K562 (cell line): ENCODE measurements around the gene DNAJB12. TPM values are rescaled to one million over a fixed set of nuclear protein-coding genes. Genes with fewer than 3 reads are reported as not detected.

Experiments used
- ATAC-seq: fragments of 200-7000 bp; cut with Tn5 transposase; 3 replicates; pipeline ENCODE4 v1.9.1; 2020; ENCODE audit warnings: moderate library complexity
- BruUV-seq: library from RNA; stranded (reverse); fragments of 400-500 nt; replicated peaks from 2 replicates; lab custom pipeline; 2021; lab: Mats Ljungman, UMichigan
- CTCF ChIA-PET: fragments of 300-600 bp; formaldehyde crosslinking; extraction: SDS; loops from one replicate; lab custom pipeline; 2021; ENCODE audit warnings: low intra/inter-chr PET ratio; lab: Yijun Ruan, JAX
- POLR2A ChIA-PET: fragments of 300-600, 350-650 bp; sonication (Branson Sonifier 250); formaldehyde crosslinking; extraction: SDS; loops from one replicate; lab custom pipeline; 2021; ENCODE audit warnings: antibody characterized with exemption, inconsistent platforms; lab: Yijun Ruan, JAX
- DNase-seq, 4 experiments: peaks; one replicate each; pipeline versions ENCODE4 v3.0.0 to v3.0.0-alpha.2; 2011 to 2018; ENCODE audit warnings: low spot score in 3 of 4, mixed read lengths in 3 of 4; ENCODE audit errors: extremely low read depth in 1 of 4
- FAIRE-seq: peaks from 2 replicates; lab custom pipeline; 2011; peaks lifted over from hg19 to GRCh38; lab: Jason Lieb, UNC
- H2AFZ ChIP-seq: 2 replicates; pipeline ENCODE4 v1.6.0; 2011; ENCODE audit warnings: low read depth, low read length, control low read depth, inconsistent platforms
- H3K27ac ChIP-seq: fragments of 200-600 bp; 3 replicates; pipeline ENCODE4 v1.8.0; 2011; ENCODE audit warnings: low read depth, mild to moderate bottlenecking, control low read depth, inconsistent platforms, low read length, moderate library complexity, mixed read lengths; ENCODE audit errors: extremely low read depth
- H3K27me3 ChIP-seq, 2 experiments: fragments of 300-600 bp in 1 of 2; 2 replicates in 1 of 2; 3 replicates in 1 of 2; pipeline versions ENCODE4 v1.6.0 to v1.8.0; 2011; ENCODE audit warnings: inconsistent platforms in 2 of 2, low read length in 2 of 2, mild to moderate bottlenecking in 1 of 2, mixed read lengths in 1 of 2, moderate library complexity in 1 of 2; ENCODE audit not compliant: control insufficient read depth in 2 of 2, insufficient read depth in 2 of 2
- H3K36me3 ChIP-seq: fragments of 300-600 bp; 3 replicates; pipeline ENCODE4 v1.8.0; 2011; ENCODE audit warnings: mild to moderate bottlenecking, low read length, inconsistent platforms; ENCODE audit not compliant: control insufficient read depth, insufficient read depth
- H3K4me1 ChIP-seq, 2 experiments: fragments of 200-600 bp in 1 of 2; replicated peaks in 1 of 2; 2 replicates in 1 of 2; 3 replicates in 1 of 2; pipeline versions ENCODE4 v1.5.1 to v1.8.0; 2011; ENCODE audit warnings: inconsistent platforms in 2 of 2, low read length in 2 of 2, mild to moderate bottlenecking in 1 of 2, mixed read lengths in 1 of 2, moderate library complexity in 1 of 2; ENCODE audit not compliant: control insufficient read depth in 2 of 2, insufficient read depth in 2 of 2
- H3K4me2 ChIP-seq: 2 replicates; pipeline ENCODE4 v1.6.1; 2011; ENCODE audit warnings: low read length, control low read depth, inconsistent platforms, mixed read lengths; ENCODE audit not compliant: insufficient read depth
- H3K4me3 ChIP-seq: fragments of 200-600 bp; sonication (generic), shearing (Covaris generic); 2 replicates; pipeline ENCODE4 v1.5.1; 2016; ENCODE audit warnings: control low read depth, inconsistent platforms
- H3K79me2 ChIP-seq: fragments of 200-600 bp; 3 replicates; pipeline ENCODE4 v1.8.0; 2011; ENCODE audit warnings: low read length, inconsistent platforms; ENCODE audit not compliant: control insufficient read depth, insufficient read depth
- H3K9ac ChIP-seq, 2 experiments: 2 replicates each; pipeline versions ENCODE4 v1.6.0 to v1.6.1; 2011; ENCODE audit warnings: low read depth in 2 of 2, low read length in 2 of 2, control low read depth in 1 of 2, inconsistent platforms in 1 of 2, mild to moderate bottlenecking in 1 of 2, mixed read lengths in 1 of 2; ENCODE audit not compliant: insufficient read depth in 1 of 2
- H3K9me1 ChIP-seq: one replicate; pipeline ENCODE4 v1.6.0; 2011; ENCODE audit warnings: inconsistent platforms, mild to moderate bottlenecking, low read length, moderate library complexity; ENCODE audit not compliant: control insufficient read depth, insufficient read depth
- H3K9me3 ChIP-seq: replicated peaks from 2 replicates; pipeline ENCODE4 v1.5.1; 2011; ENCODE audit warnings: low read depth, low read length, inconsistent platforms; ENCODE audit not compliant: control insufficient read depth, insufficient read depth
- H4K20me1 ChIP-seq: replicated peaks from 2 replicates; pipeline ENCODE4 v1.6.1; 2011; ENCODE audit warnings: low read length, inconsistent platforms, mixed read lengths; ENCODE audit not compliant: control insufficient read depth, insufficient read depth
- HMG20B ChIP-seq: fragments of 250-450 bp; sonication (Bioruptor Pico); IDR thresholded peaks from 2 replicates; pipeline ENCODE4 v1.5.0; 2021; ENCODE audit warnings: mild to moderate bottlenecking
- JUN ChIP-seq, 2 experiments: sonication (generic) in 1 of 2; formaldehyde crosslinking in 1 of 2; IDR thresholded peaks; 2 replicates each; pipeline versions ENCODE4 v1.6.1 to v1.8.0; 2012 to 2022; ENCODE audit warnings: borderline replicate concordance in 2 of 2, mild to moderate bottlenecking in 2 of 2, improper control_type of control experiment in 1 of 2, low read depth in 1 of 2, low read length in 1 of 2, missing genetic modification reagents in 1 of 2
- KDM2B ChIP-seq: fragments of 250-450 bp; sonication (Bioruptor Pico); IDR thresholded peaks from 2 replicates; pipeline ENCODE4 v1.8.0; 2021; ENCODE audit warnings: mild to moderate bottlenecking, moderate library complexity
- MAFG ChIP-seq: fragments of 450-650 bp; conservative IDR thresholded peaks from 2 replicates; pipeline ENCODE4 v1.6.1; 2016; ENCODE audit warnings: missing genetic modification characterization, missing compliant biosample characterization
- MECOM ChIP-seq: fragments of 250-450 bp; sonication (Bioruptor Pico); IDR thresholded peaks from 2 replicates; pipeline ENCODE4 v1.8.0; 2022; ENCODE audit warnings: inconsistent platforms
- MYC ChIP-seq, 2 experiments: fragments of 250-450 bp in 1 of 2; sonication (Bioruptor Pico) in 1 of 2; IDR thresholded peaks; 2 replicates each; pipeline versions ENCODE4 v1.5.1 to v1.6.1; 2012 to 2021; ENCODE audit warnings: low read depth in 2 of 2, borderline replicate concordance in 1 of 2, improper control_type of control experiment in 1 of 2, low read length in 1 of 2, mild to moderate bottlenecking in 1 of 2, moderate library complexity in 1 of 2
- NFYB ChIP-seq: IDR thresholded peaks from 2 replicates; pipeline ENCODE4 v1.6.1; 2011; ENCODE audit warnings: mild to moderate bottlenecking, moderate library complexity; ENCODE audit not compliant: insufficient read length; ENCODE audit errors: extremely low read depth
- NKRF ChIP-seq: fragments of 450-650 bp; IDR thresholded peaks from 2 replicates; pipeline ENCODE4 v1.6.1; 2016; ENCODE audit warnings: borderline replicate concordance
- TRIM24 ChIP-seq, 2 experiments: fragments of 450-650 bp; IDR thresholded peaks; 2 replicates each; pipeline ENCODE4 v1.6.1; 2016
- ZNF324 ChIP-seq: fragments of 250-450 bp; sonication (Bioruptor Pico); IDR thresholded peaks from 2 replicates; pipeline ENCODE4 v1.4.0; 2020; ENCODE audit warnings: mild to moderate bottlenecking
- ZNF639 ChIP-seq, 2 experiments: fragments of 200-800 bp in 1 of 2; sonication (Bioruptor generic) in 1 of 2; sonication (generic) in 1 of 2; formaldehyde crosslinking in 1 of 2; IDR thresholded peaks in 1 of 2; conservative IDR thresholded peaks in 1 of 2; 2 replicates each; pipeline versions ENCODE4 v1.5.0 to v1.6.1; 2016 to 2020; ENCODE audit warnings: missing compliant biosample characterization in 1 of 2, missing genetic modification characterization in 1 of 2, missing genetic modification reagents in 1 of 2
- ZNF644 ChIP-seq: fragments of 200-800 bp; sonication (Bioruptor generic); IDR thresholded peaks from 2 replicates; pipeline ENCODE4 v1.6.1; 2016; ENCODE audit warnings: low read depth, missing genetic modification characterization, missing compliant biosample characterization
- ZNF79 ChIP-seq: fragments of 250-450 bp; sonication (Bioruptor Pico); IDR thresholded peaks from 2 replicates; pipeline ENCODE4 v1.4.0; 2020; ENCODE audit warnings: low read depth, mild to moderate bottlenecking, moderate library complexity
- WGBS: fragments of 100-300 bp; shearing (Covaris generic); methylation state at CpG from one replicate; pipeline ENCODE4 v1.1.6; 2016; ENCODE audit warnings: low coverage, mixed read lengths; ENCODE audit not compliant: insufficient coverage; ENCODE audit errors: missing lambda C conversion rate; 5-methylcytosine and 5-hydroxymethylcytosine counted together
- in situ Hi-C: fragments of 300-500 bp; cut with MboI; formaldehyde crosslinking; loops from 4 replicates; pipeline ENCODE4 v1.15.0; 2018; ENCODE audit warnings: inconsistent platforms, mixed read lengths
- intact Hi-C: fragments of 100-400 bp; cut with micrococcal nuclease; formaldehyde crosslinking; loops from 2 replicates; pipeline ENCODE4 v1.14.2; 2022
- polyA plus RNA-seq, 8 experiments: library from polyadenylated mRNA; depleted of rRNA in 4 of 8; stranded (reverse) in 5 of 8; unstranded in 3 of 8; fragments of >200 nt; fragmentation: Nextera tagmentation in 2 of 8; fragmentation: Illumina TruSeq in 1 of 8; extraction: Ambion mirVana in 2 of 8; extraction: Trizol in 1 of 8; gene quantifications; 2 replicates each; pipeline versions ENCODE4 v1.2.1 to v1.2.3, GENCODE V29; 2011 to 2014; ENCODE audit warnings: inconsistent platforms in 1 of 8, missing spikeins in 1 of 8
- total RNA-seq, 7 experiments: library from RNA; depleted of rRNA in 6 of 7; stranded (reverse); fragments of >200 nt in 6 of 7; fragmentation: Illumina TruSeq in 2 of 7; extraction: Trizol in 2 of 7; gene quantifications; 2 replicates each; pipeline versions ENCODE4 v1.2.1 to v1.2.3, GENCODE V29; 2011 to 2021; ENCODE audit warnings: low replicate concordance in 1 of 7
- TF ChIP-seq, protein P1 (sequence below): fragments of 450-650 bp; formaldehyde crosslinking; IDR thresholded peaks from 2 replicates; pipeline ENCODE4 v1.4.0; 2022; ENCODE audit warnings: missing genetic modification characterization

DNAJB12 gene
- total and polyA plus RNA-seq, 9 of the 15 experiments (the other 6 are each of a cell fraction or from before 2014, with no cell fraction given), result 3.5 to 31.5 (median 20.3) TPM

GRCh38 chr10:72310636-72311035 is 44.1 kb downstream of the DNAJB12 start (continued):
- TF ChIP-seq NKRF (no peak), ZNF324 (no peak), ZNF79 (no peak), NFYB (no peak), KDM2B (CRISPR knock-in tag) (0 out of 2 replicates have a peak, but pooled peaks have one; percentile 26)

DNA sequence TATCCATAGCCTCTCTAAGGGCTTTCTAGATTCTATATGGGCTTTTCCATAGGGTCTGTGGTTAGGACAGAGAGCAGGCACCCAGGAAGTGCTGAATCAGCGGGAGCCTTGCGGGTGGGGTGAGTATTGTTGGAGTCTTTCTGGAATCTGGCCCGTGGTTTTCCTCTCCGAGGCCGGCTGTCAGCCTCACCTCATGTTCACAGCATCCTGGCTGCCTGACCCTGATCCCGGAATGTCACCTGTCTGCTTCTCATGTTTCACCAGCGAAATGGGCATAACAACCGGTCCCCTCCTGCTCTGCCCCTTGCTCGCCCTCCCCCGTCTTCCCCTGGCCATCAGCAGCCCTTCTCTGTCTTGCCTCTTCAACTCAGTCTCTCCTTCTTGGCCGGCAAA is 44.5 kb downstream of the DNAJB12 start:
- BruUV-seq, result no TSS peak
- Histone ChIP-seq H2AFZ (peak overlapping the region; percentile 90), H3K36me3 (no peaks in the 10 kb centered on the region), H3K79me2 (no peaks in the 10 kb centered on the region), H3K9me1 (no peaks in the 10 kb centered on the region), H3K4me3 (no peak overlapping the region), H3K9ac (peak overlapping the region; percentile 69 to 70; a peak in 3 of 4 replicates), H3K27ac (no peak overlapping the region; the same call in 2 of the 3 replicates), H3K27me3 (no peaks in the 10 kb centered on the region), H3K4me1 (peaks cover 35 to 57% of the 10 kb centered on the region in 2 experiments), H3K9me3 (no peaks in the 10 kb centered on the region), H3K4me2 (no peak overlapping the region), H4K20me1 (no peaks in the 10 kb centered on the region)
- intact Hi-C loops, result no loop called here
- in situ Hi-C loops, result no loop called here
- POLR2A ChIA-PET, result interaction anchor here (10.0 kb wide), 1 partner anchor 36 kb away, joined by 113 read pairs; the partner anchor contains the start of gene DDIT4
- ATAC-seq (no peak), DNase-seq (no peak), FAIRE-seq (no peak)
- CTCF ChIA-PET, result no interaction called here
- 47% methylated on average over 11 of the region's 11 CpGs for WGBS
- TF ChIP-seq JUN (IDR thresholded peaks at IDR 0.05; ENCODE audit: borderline replicate concordance, low read depth, low read length), result no peak
- TF ChIP-seq JUN (CRISPR knock-in tag; IDR thresholded peaks at IDR 0.05; ENCODE audit: borderline replicate concordance), result no peak
- no peak for TF ChIP-seq HMG20B (CRISPR knock-in tag)
- no peak for TF ChIP-seq MECOM (CRISPR knock-in tag)
- TF ChIP-seq MAFG (tag), result peak; percentile 91
- TF ChIP-seq TRIM24 (IDR thresholded peaks at IDR 0.05), result no peak
- TF ChIP-seq ZNF644 (tag), result 0 out of 2 replicates have a peak, but pooled peaks have one; percentile 15
- TF ChIP-seq, protein P1, sequence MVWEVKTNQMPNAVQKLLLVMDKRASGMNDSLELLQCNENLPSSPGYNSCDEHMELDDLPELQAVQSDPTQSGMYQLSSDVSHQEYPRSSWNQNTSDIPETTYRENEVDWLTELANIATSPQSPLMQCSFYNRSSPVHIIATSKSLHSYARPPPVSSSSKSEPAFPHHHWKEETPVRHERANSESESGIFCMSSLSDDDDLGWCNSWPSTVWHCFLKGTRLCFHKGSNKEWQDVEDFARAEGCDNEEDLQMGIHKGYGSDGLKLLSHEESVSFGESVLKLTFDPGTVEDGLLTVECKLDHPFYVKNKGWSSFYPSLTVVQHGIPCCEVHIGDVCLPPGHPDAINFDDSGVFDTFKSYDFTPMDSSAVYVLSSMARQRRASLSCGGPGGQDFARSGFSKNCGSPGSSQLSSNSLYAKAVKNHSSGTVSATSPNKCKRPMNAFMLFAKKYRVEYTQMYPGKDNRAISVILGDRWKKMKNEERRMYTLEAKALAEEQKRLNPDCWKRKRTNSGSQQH (CRISPR knock-in tag), result no peak
- 0 out of 4 replicates have a peak, but pooled peaks of 1 of the 2 experiments have one; percentile 19 for TF ChIP-seq ZNF639 (CRISPR knock-in tag; conservative IDR thresholded peaks at IDR 0.05 in 1 of 2, IDR thresholded peaks at IDR 0.05 in 1 of 2)
- 0 out of 2 replicates have a peak, but pooled peaks have one; percentile 26 for TF ChIP-seq MYC (IDR thresholded peaks at IDR 0.05; ENCODE audit: low read depth, low read length)
- no peak for TF ChIP-seq MYC (CRISPR knock-in tag; IDR thresholded peaks at IDR 0.05; ENCODE audit: borderline replicate concordance, low read depth)
